Measurements from ENCODE around the gene ARID4A. TPM values are rescaled to one million over a fixed set of nuclear protein-coding genes. Genes with fewer than 3 reads are reported as not detected.
"Not testable (repeated sequence)": the region's sequence is repeated elsewhere in the genome, so short reads cannot be mapped to it uniquely, and the experiment has no call there.

Gene ARID4A
- polyA plus RNA-seq, 3 donors, result 4.0 to 10.2 (median 6.8) TPM

GRCh38 chr14:58288106-58288792 lies 10.1 kb upstream of the ARID4A start:
- 67 to 79% (median 68%) methylated on average over 3 of the region's 3 CpGs for WGBS, 3 donors
- H3K27ac ChIP-seq (ENCODE audit: low read depth, low read length), result no peak overlapping the region

GRCh38 chr14:58291646-58292045 lies 6.7 kb upstream of the ARID4A start:
- no peak overlapping the region for H3K27ac ChIP-seq (ENCODE audit: low read depth, low read length)
- 56 to 60% (median 58%) methylated on average over 5 of the region's 5 CpGs for WGBS, 3 donors

- H3K27ac ChIP-seq (ENCODE audit: low read depth, low read length), result no peak overlapping the region
- 76 to 86% (median 78%) methylated on average over 3 of the region's 3 CpGs for WGBS, 3 donors
These were observed 6.2 kb upstream of the ARID4A start for GRCh38 chr14:58292187-58292586.

DNA sequence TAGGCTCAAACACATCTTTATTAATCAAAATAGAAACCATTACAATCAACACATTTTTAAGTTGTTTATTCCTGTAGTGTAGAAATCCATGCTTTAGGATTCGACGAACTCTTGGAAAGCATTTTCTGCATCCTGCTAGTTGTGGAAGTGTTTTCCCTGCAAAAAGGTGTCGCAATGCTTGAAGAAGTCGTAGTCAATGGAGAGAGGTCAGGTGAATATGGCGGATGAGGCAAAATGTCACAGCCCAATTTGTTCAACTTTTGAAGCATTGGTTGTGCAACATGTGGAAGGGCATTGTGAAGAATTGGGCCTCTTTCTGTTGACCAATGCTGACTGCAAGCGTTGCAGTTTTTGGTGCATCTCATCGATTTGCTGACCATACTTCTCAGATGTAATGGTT lies 4.2 kb upstream of the ARID4A start:
- no peak overlapping the region for H3K27ac ChIP-seq (ENCODE audit: low read depth, low read length)
- 92 to 95% (median 94%) methylated on average over 7 of the region's 7 CpGs for WGBS, 3 donors

DNA sequence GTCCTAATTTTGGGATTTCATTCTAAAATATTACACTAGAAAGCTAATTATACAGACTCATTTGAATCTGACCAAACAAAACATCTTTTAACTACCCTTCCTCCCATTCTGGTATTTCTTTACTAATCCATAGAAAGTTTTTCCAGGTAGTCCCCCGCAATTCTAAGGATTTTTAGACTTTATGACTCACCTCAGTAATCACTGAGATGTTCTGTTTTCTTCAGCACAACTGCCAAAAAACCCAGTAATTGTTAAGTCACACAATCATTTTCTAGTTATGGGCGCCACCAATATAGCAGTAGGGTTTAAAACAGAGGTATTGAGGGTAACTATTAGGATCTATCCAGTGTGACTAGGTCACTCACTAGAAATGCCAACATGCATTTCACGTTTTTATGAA lies 1.6 kb upstream of the ARID4A start:
- H3K27ac ChIP-seq (ENCODE audit: low read depth, low read length), result no peak overlapping the region
- 6 to 14% (median 7%) methylated on average over 3 of the region's 3 CpGs for WGBS, 3 donors

GRCh38 chr14:58297412-58297761 lies 968 bp upstream of the ARID4A start:
- peak overlapping the region; percentile 48 for H3K27ac ChIP-seq (ENCODE audit: low read depth, low read length)
- WGBS, 3 donors, result 0 to 1% (median 0%) methylated on average over 10 of the region's 10 CpGs

GRCh38 chr14:58297762-58298476 lies 436 bp upstream of the ARID4A start:
- 0% methylated on average over 40 of the region's 40 CpGs for WGBS, 3 donors
- peak overlapping the region; percentile 48 for H3K27ac ChIP-seq (ENCODE audit: low read depth, low read length)

- 0 to 2% (median 1%) methylated on average over 45 to 48 of the region's 48 CpGs for WGBS, 3 donors
- no peak overlapping the region for H3K27ac ChIP-seq (ENCODE audit: low read depth, low read length)
These were observed 1.3 kb downstream of the ARID4A start for GRCh38 chr14:58299401-58300330.

- H3K27ac ChIP-seq (ENCODE audit: low read depth, low read length), result no peak overlapping the region
- WGBS, 3 donors, result 65 to 95% (median 93%) methylated on average over 3 of the region's 3 CpGs
These were observed 3.1 kb downstream of the ARID4A start for GRCh38 chr14:58301416-58301815.

DNA sequence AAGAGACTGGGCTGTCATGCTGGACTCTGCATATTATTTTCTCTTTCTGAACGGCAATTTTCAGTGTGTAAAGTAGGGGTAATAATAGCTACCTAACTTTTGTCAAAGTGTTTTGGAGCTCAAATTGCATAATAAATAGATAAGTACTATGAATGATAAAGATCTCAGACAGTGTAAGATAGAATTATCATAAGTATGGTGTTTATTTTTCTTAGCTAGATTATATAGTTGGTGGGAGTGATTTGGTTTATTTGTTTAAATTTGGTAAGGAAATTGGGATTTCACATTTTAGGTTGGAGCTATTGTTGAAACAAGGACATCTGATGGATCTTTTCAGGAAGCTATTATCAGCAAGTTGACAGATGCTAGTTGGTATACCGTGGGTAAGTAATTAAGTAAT lies 7.4 kb downstream of the ARID4A start:
- 72 to 77% (median 73%) methylated on average over 2 of the region's 2 CpGs for WGBS, 3 donors
- H3K27ac ChIP-seq (ENCODE audit: low read depth, low read length), result no peak overlapping the region

- WGBS, 3 donors, result 70 to 95% (median 91%) methylated on average over 8 of the region's 8 CpGs
- H3K27ac ChIP-seq (ENCODE audit: low read depth, low read length), result no peak overlapping the region
These were observed 9.4 kb downstream of the ARID4A start for GRCh38 chr14:58307597-58308316.

DNA sequence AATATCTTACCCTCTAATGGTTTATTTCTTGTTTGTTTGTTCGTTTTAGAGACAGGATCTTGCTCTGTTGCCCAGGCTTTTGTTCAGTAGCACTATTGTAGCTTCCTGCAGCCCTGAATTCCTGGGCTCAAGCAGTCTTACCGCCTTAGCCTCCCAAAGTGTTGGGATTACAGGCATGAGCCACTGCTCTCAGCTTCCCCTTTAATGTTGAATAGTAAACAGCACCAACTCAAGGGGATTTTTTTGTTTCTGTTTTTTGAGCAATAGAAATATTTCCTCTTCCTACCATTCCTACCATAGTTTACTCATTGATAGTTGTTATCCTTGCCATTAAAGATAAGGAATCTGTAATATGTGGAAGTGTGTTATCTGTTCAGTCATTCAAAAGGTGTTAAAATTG lies 10.7 kb downstream of the ARID4A start:
- H3K27ac ChIP-seq (ENCODE audit: low read depth, low read length), result no peak overlapping the region
- 70 to 85% (median 78%) methylated on average over 2 of the region's 2 CpGs for WGBS, 3 donors

- WGBS, 3 donors, result 81 to 95% (median 90%) methylated on average over 1 of the region's 1 CpG
- no peak overlapping the region for H3K27ac ChIP-seq (ENCODE audit: low read depth, low read length)
These were observed 15.3 kb downstream of the ARID4A start for GRCh38 chr14:58313699-58314098.

DNA sequence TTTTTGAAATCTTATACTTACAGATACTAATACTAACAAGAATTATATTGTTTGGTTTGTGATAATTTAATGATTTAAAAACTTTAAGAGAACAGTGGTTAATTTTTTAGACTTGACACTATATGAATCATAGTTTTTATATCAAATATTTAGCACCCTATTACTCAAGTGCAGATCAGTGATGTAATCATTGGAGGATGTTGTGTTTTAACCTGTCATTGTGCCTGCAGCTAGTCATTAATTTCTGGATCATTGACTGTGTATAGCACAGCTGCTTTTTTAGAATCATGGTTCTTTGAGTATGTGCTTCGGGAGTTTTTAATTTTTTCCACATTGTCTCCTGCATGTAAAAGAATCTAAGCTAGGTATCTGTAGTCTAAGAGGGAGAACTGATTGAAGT lies 17.3 kb downstream of the ARID4A start:
- 87 to 98% (median 97%) methylated on average over 1 of the region's 1 CpG for WGBS, 3 donors
- H3K27ac ChIP-seq (ENCODE audit: low read depth, low read length), result no peak overlapping the region

DNA sequence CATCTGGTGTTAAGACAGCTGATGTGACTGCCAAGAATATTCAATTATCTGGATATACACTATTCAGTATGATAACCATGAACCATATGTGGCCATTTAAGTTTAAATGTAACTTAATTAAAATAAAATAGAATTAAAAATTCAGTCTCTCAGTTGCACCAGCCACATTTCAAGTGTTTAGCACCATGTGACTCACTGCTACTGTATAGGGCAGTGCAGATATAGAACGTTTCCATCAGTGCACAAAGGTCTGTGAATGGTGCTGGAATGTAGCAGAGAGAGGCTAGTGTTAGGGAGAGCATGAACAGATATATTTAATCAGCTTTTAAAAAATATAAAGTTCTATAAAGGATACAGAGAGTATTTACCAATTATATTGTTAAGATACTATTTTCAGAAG lies 28.7 kb downstream of the ARID4A start:
- H3K27ac ChIP-seq (ENCODE audit: low read depth, low read length), result no peak overlapping the region
- WGBS, 3 donors, result 59 to 81% (median 68%) methylated on average over 1 of the region's 1 CpG

- no peak overlapping the region for H3K27ac ChIP-seq (ENCODE audit: low read depth, low read length)
- WGBS, 3 donors, result 1 to 5% (median 2%) methylated on average over 5 of the region's 5 CpGs
These were observed 32.8 kb downstream of the ARID4A start for GRCh38 chr14:58331111-58331510.

DNA sequence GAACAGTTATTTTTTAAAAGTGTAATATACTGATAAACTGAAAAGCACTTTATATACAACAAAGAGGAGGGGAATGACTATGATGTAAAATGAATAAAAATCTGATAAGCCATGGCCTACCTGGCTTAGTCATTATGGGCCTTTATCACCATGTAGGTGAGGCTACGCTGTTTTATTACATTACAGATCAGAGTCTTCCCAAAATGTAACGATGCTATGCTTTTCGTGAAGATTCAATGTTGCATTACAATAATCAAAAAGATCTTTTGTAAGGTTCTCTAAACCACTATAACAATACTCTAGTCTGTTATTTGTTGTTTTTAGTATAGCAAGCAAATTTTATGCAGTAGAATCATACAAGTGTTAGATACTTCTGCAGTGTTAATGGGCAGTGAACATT lies 34.2 kb downstream of the ARID4A start:
- no peak overlapping the region for H3K27ac ChIP-seq (ENCODE audit: low read depth, low read length)
- WGBS, 3 donors, result 95 to 98% (median 95%) methylated on average over 3 of the region's 3 CpGs

GRCh38 chr14:58339666-58340065 lies 41.3 kb downstream of the ARID4A start:
- WGBS, 3 donors, result 66 to 86% (median 70%) methylated on average over 4 of the region's 4 CpGs

More at GRCh38 chr14:58339666-58340065, 41.3 kb downstream of the ARID4A start:
- not testable (repeated sequence) for H3K27ac ChIP-seq (ENCODE audit: low read depth, low read length)

Data from adipose tissue (tissue), 3 donors.